GM12801 (cell line): Measurements from ENCODE around the gene DPF1.

Source experiments
- CTCF ChIP-seq: IDR thresholded peaks from one replicate; pipeline ENCODE4 v1.5.1; 2011; ENCODE audit warnings: control low read depth; ENCODE audit not compliant: insufficient read length; ENCODE audit errors: extremely low read depth

Gene DPF1

GRCh38 chr19:38224014-38224862 is at the start of gene DPF1:
DPF1 (minus strand) TSS chr19:38224222; CDS start chr19:38224142, 80 bp downstream.
- TF ChIP-seq CTCF, result no peak

GRCh38 chr19:38273499-38273898 is 49.5 kb upstream of the DPF1 start:
- no peak for TF ChIP-seq CTCF

- TF ChIP-seq CTCF, result no peak
These were observed 46.7 kb upstream of the DPF1 start for GRCh38 chr19:38270587-38271167.

GRCh38 chr19:38268539-38268938 is 44.5 kb upstream of the DPF1 start:
- no peak for TF ChIP-seq CTCF

GRCh38 chr19:38267761-38268483 is 43.9 kb upstream of the DPF1 start:
- no peak for TF ChIP-seq CTCF

GRCh38 chr19:38266981-38267597 is 43.1 kb upstream of the DPF1 start:
- no peak for TF ChIP-seq CTCF

- no peak for TF ChIP-seq CTCF
These were observed 42.0 kb upstream of the DPF1 start for GRCh38 chr19:38265921-38266429.
